ENCODE measurements around the gene SQOR.

The SQOR gene

DNA sequence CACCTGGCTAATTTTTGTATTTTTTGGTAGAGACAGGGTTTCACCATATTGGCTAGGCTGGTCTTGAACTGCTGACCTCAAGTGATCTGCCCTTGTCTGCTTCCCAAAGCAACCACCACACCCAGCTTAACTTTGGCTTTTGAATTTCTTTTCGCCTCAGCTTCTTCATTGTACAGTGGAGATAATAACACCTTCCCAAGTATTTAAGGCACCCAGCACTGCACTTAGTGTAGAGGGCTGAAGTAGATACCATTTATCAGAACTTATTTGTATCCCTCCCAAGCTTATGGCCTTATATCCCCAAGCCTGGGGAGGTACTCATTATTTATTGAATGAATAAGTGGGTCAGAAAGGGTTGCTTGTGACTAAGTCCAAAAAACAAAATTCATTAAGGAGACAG is 2.3 kb downstream of the SQOR start:
- Histone ChIP-seq H3K27me3 (peaks cover 0 to 14% (median 0%) of the 10 kb centered on the region in 11 experiments; a peak in 6 of 22 replicates), H3K4me2 (peak overlapping the region; percentile 43 to 96 (median 91)), H3K9ac (peak overlapping the region; percentile 48 to 95 (median 81)), H3K36me3 (peaks cover 0 to 30% (median 0%) of the 10 kb centered on the region in 11 experiments; a peak in 6 of 22 replicates), H3K27ac (peak overlapping the region; percentile 79 to 98 (median 95)), H3K4me3 (peak overlapping the region in 6 of 10 experiments; percentile 74 to 90 (median 84); a peak in 11 of 20 replicates), H4K20me1 (peaks cover 0 to 12% (median 0%) of the 10 kb centered on the region in 11 experiments; a peak in 2 of 22 replicates), H3K4me1 (peaks cover 29 to 82% (median 69%) of the 10 kb centered on the region in 10 experiments), H3K9me3 (replicated peaks in 1 of 11) (peaks cover 0 to 22% (median 0%) of the 10 kb centered on the region in 11 experiments; a peak in 10 of 22 replicates)
- no peak for TF ChIP-seq Cebpa-rat (IDR thresholded peaks at IDR 0.05)

DNA sequence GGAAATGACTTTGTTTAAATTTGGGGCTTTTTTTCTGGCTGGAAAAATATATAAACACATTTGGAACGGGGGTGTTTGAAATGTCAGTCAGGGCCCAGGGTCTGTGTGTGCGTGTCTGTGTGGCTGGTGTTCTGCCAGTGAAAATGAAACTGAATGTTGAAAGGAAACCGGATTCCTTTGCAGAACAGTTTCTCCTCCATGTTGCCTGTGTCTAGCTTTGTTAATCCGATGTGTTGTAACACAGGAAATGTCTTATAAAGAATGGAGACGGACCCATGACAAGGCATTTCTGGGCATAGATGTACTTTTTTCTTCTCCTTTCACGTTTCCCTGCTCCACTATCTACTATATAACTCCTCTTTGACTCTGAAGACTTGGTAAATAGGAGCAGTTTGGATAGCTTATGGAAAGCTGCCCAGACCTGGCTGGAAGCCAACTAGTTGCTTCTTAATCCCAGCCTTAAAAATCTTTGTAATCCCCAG is 2.8 kb downstream of the SQOR start:
- H3K9me3 ChIP-seq (replicated peaks in 1 of 11) = peaks cover 0 to 26% (median 0%) of the 10 kb centered on the region in 11 experiments; a peak in 10 of 22 replicates
- peak overlapping the region; percentile 43 to 96 (median 91) for H3K4me2 ChIP-seq
- H3K4me3 ChIP-seq = peak overlapping the region in 7 of 10 experiments; percentile 6 to 90 (median 82); a peak in 11 of 20 replicates
- peak overlapping the region; percentile 79 to 98 (median 95) for H3K27ac ChIP-seq
- H3K9ac ChIP-seq = peak overlapping the region; percentile 48 to 95 (median 81)
- peaks cover 0 to 35% (median 0%) of the 10 kb centered on the region in 11 experiments; a peak in 6 of 22 replicates for H3K36me3 ChIP-seq
- peak in 10 of 11 experiments; percentile 23 to 87 (median 72); a peak in 14 of 22 replicates for TF ChIP-seq Cebpa-rat (IDR thresholded peaks at IDR 0.05)
- peaks cover 29 to 82% (median 69%) of the 10 kb centered on the region in 10 experiments for H3K4me1 ChIP-seq
- peaks cover 0 to 14% (median 0%) of the 10 kb centered on the region in 11 experiments; a peak in 2 of 22 replicates for H4K20me1 ChIP-seq
- H3K27me3 ChIP-seq = peaks cover 0 to 14% (median 0%) of the 10 kb centered on the region in 11 experiments; a peak in 6 of 22 replicates

DNA sequence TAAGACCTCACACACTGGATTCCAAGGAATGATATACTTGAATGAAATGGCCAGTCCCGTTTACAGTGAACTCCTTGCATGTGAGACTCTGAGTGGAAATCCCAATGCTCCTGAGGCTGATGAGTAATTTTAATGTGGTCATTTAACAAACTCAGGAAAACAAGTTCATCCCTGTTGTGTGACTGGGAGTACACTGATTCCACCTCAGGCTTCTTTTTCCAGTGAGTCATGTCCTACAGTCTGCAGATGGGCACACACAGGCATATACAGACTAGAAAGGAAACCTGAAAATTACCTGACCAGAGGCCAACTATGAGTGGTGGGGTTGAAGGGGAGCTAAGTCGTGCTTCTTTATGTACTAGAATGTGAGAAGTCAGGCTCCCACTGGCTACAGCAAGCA is 5.8 kb downstream of the SQOR start:
- Histone ChIP-seq H3K4me3 (no peak overlapping the region), H3K9ac (peak overlapping the region in 1 of 11 experiments; percentile 34; a peak in 1 of 22 replicates), H3K27me3 (peaks cover 0 to 3% (median 0%) of the 10 kb centered on the region in 11 experiments; a peak in 2 of 22 replicates), H4K20me1 (peaks cover 0 to 27% (median 0%) of the 10 kb centered on the region in 11 experiments; a peak in 2 of 22 replicates), H3K27ac (peak overlapping the region in 9 of 11 experiments; percentile 2 to 98 (median 91); a peak in 13 of 22 replicates), H3K4me2 (peak overlapping the region in 6 of 11 experiments; percentile 37 to 96 (median 95); a peak in 12 of 22 replicates), H3K36me3 (peaks cover 0 to 59% (median 0%) of the 10 kb centered on the region in 11 experiments; a peak in 8 of 22 replicates), H3K9me3 (replicated peaks in 1 of 11) (peaks cover 0 to 35% (median 0%) of the 10 kb centered on the region in 11 experiments; a peak in 10 of 22 replicates), H3K4me1 (peaks cover 18 to 97% (median 81%) of the 10 kb centered on the region in 10 experiments)
- TF ChIP-seq Cebpa-rat (IDR thresholded peaks at IDR 0.05) = no peak

DNA sequence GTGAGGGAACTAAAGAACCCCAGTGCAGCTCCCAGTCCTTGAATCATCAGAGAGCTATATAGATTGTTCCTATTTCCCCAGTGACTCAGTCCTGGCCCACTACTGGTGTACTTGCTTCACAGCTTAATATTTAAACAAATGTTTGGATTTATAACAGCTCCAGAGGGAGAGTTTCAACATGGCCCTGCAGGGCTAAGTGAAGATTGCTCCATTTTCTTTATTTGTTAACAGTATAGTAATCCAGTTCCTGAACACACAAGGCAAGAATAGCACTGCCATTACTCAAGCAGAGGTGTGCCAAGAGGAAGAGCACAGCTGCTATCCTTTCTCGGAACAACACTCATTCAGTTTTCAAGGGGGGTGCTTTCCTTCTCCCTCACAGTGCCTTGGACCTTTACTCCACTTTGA is 6.5 kb downstream of the SQOR start:
- H3K9me3 ChIP-seq (replicated peaks in 1 of 11) = peaks cover 0 to 35% (median 0%) of the 10 kb centered on the region in 11 experiments; a peak in 10 of 22 replicates
- no peak overlapping the region; a peak in 1 of 20 replicates for H3K4me3 ChIP-seq
- H3K27ac ChIP-seq = peak overlapping the region in 9 of 11 experiments; percentile 2 to 98 (median 44); a peak in 12 of 22 replicates
- peaks cover 13 to 97% (median 80%) of the 10 kb centered on the region in 10 experiments for H3K4me1 ChIP-seq
- H3K27me3 ChIP-seq = no peaks in the 10 kb centered on the region
- peaks cover 0 to 35% (median 0%) of the 10 kb centered on the region in 11 experiments; a peak in 3 of 22 replicates for H4K20me1 ChIP-seq
- H3K4me2 ChIP-seq = peak overlapping the region in 6 of 11 experiments; percentile 37 to 96 (median 95); a peak in 13 of 22 replicates
- H3K36me3 ChIP-seq = peaks cover 0 to 64% (median 0%) of the 10 kb centered on the region in 11 experiments; a peak in 8 of 22 replicates
- TF ChIP-seq Cebpa-rat (IDR thresholded peaks at IDR 0.05) = 0 out of 22 replicates have a peak, but pooled peaks of 1 of the 11 experiments have one; percentile 11
- peak overlapping the region in 3 of 11 experiments; percentile 14 to 34 (median 20); a peak in 3 of 22 replicates for H3K9ac ChIP-seq

DNA sequence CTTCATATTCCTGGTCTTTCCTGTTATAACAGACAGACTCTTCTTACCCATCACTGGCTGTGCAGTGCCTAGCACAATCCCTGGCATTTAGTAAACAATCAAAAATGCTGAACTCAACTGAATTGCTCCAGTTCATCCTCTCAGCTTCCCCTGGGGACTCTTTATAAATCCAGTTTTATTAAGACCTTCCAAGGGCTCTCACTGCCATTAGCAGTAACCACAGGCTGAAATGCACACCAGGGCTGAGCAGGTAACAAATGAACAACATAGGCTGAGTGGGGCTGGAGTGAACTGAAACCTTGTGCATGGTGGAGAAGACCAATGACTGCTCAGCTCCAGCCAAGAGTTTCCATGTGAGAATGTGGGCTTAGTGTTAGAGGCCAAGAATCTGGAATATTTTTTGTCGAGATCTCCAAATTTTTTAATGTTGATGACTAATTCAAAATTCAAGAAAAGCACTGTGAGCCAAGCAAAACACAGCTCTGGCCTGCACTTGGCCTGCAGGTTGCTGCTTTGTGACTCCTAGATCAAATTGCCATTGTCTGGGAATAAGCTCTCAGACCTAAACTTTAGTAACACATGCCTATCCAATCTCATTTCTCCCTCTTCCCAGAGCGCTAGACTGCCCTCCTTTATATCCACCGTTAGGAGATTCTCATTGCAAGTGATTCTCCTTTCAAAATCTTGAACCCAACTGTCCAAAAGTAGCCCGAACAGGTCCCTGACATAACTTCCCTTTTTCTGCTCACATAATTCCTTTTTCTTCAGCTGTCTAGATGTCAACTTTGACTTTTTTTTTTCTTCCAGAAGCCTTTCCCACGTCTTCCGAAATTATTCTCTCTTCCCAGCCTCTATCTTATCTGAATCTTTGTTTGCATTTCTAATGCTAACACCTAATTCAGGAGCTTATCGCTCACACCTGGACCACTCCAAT is 7.4 kb downstream of the SQOR start:
- Histone ChIP-seq H3K9ac (peak overlapping the region in 3 of 11 experiments; percentile 3 to 34 (median 14); a peak in 3 of 22 replicates), H3K4me2 (peak overlapping the region in 6 of 11 experiments; percentile 37 to 96 (median 95); a peak in 12 of 22 replicates), H3K4me3 (no peak overlapping the region; a peak in 1 of 20 replicates), H3K9me3 (replicated peaks in 1 of 11) (peaks cover 0 to 35% (median 0%) of the 10 kb centered on the region in 11 experiments; a peak in 10 of 22 replicates), H3K4me1 (peaks cover 9 to 97% (median 72%) of the 10 kb centered on the region in 10 experiments), H3K27ac (peak overlapping the region in 7 of 11 experiments; percentile 2 to 98 (median 97); a peak in 11 of 22 replicates), H4K20me1 (peaks cover 0 to 35% (median 0%) of the 10 kb centered on the region in 11 experiments; a peak in 3 of 22 replicates), H3K27me3 (no peaks in the 10 kb centered on the region), H3K36me3 (peaks cover 0 to 68% (median 0%) of the 10 kb centered on the region in 11 experiments; a peak in 8 of 22 replicates)
- TF ChIP-seq Cebpa-rat (IDR thresholded peaks at IDR 0.05) = no peak

DNA sequence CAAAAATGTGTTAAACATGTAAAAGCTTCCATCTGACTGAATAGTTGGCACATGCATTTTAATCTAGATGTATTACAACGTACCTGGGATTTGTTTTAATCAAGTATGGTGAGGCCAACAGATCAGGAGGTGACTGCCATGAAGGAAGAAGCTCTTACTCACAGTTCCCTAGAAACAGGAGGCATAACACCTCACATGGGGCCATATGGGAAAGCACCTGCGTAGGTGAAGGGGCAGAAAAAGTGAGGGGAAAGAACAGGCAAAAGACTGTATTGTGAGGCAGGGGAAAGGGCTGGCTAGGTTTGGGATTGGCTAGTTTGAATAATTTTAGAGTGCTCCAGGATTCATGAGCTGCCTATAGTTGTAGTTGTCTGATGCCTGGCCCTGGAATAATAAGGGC is 9.6 kb downstream of the SQOR start:
- H4K20me1 ChIP-seq = peaks cover 0 to 35% (median 0%) of the 10 kb centered on the region in 11 experiments; a peak in 3 of 22 replicates
- peaks cover 0 to 72% (median 0%) of the 10 kb centered on the region in 11 experiments; a peak in 7 of 22 replicates for H3K36me3 ChIP-seq
- no peak overlapping the region for H3K9ac ChIP-seq
- H3K9me3 ChIP-seq (replicated peaks in 1 of 11) = peaks cover 0 to 36% (median 0%) of the 10 kb centered on the region in 11 experiments; a peak in 6 of 22 replicates
- peak overlapping the region in 7 of 11 experiments; percentile 30 to 95 (median 69); a peak in 12 of 22 replicates for H3K4me2 ChIP-seq
- peak overlapping the region in 6 of 11 experiments; percentile 11 to 53 (median 41); a peak in 7 of 22 replicates for H3K27ac ChIP-seq
- H3K27me3 ChIP-seq = no peaks in the 10 kb centered on the region
- H3K4me1 ChIP-seq = peaks cover 0 to 100% (median 57%) of the 10 kb centered on the region in 10 experiments; a peak in 14 of 20 replicates
- TF ChIP-seq Cebpa-rat (IDR thresholded peaks at IDR 0.05) = no peak
- no peak overlapping the region for H3K4me3 ChIP-seq

DNA sequence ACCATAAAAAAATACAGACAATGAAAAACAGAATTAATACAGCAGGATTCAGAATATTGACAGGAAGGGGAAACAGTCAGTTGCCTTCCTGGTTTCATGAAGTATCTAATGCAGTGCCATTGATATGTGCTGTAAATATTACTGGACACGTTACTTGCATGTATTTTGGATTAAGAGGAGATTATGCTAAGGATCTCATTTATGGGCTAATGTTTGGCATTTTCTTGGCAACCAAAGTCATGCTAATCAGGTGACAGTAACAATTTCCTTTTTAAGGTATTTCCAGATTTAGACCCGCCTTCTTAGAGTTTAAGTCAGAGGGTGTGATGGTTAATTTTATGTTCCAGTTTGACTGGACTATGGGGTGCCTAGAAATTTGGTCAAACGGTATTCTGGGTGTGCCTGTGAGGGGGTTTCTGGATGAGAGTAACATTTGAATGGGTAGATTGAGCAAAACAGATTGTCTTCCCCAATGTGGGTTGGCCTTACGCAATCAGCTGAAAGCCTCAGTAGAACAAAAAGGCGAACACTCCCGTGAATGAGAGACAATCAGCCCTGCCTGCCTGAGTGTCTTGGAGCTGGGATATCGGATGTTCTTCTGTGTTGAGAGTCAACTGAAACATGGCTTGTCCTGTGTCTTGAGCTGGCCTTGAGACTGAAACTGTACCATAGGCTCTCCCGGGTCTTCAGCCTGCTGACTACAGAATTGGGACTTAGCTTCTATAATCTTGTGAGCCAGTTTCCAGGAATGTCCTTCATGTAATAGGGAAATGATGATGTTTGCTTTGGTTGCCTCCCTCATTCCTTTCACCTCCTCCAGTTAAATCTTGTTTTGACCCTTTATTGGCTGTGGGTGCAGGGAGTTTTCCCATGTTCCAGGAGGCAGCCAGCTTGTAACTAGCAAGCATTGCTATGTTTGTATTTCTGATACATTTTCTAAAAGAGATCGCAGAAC is 10.5 kb downstream of the SQOR start:
- H3K36me3 ChIP-seq = peaks cover 0 to 72% (median 0%) of the 10 kb centered on the region in 11 experiments; a peak in 8 of 22 replicates
- peak in 9 of 11 experiments; percentile 47 to 68 (median 56); a peak in 12 of 22 replicates for TF ChIP-seq Cebpa-rat (IDR thresholded peaks at IDR 0.05)
- H3K27ac ChIP-seq = peak overlapping the region in 7 of 11 experiments; percentile 11 to 53 (median 36); a peak in 10 of 22 replicates
- H4K20me1 ChIP-seq = peaks cover 0 to 35% (median 0%) of the 10 kb centered on the region in 11 experiments; a peak in 3 of 22 replicates
- no peaks in the 10 kb centered on the region for H3K27me3 ChIP-seq
- H3K9ac ChIP-seq = no peak overlapping the region
- H3K4me2 ChIP-seq = peak overlapping the region in 9 of 11 experiments; percentile 17 to 95 (median 66); a peak in 15 of 22 replicates
- peaks cover 0 to 45% (median 5%) of the 10 kb centered on the region in 11 experiments; a peak in 17 of 22 replicates for H3K9me3 ChIP-seq (replicated peaks in 1 of 11)
- peaks cover 0 to 100% (median 58%) of the 10 kb centered on the region in 10 experiments; a peak in 14 of 20 replicates for H3K4me1 ChIP-seq
- H3K4me3 ChIP-seq = peak overlapping the region in 1 of 10 experiments; percentile 19; a peak in 1 of 20 replicates

All from BLaER1 treated with 17β-estradiol and CSF1 and Interleukin-3, amounts not matched to agents 10 nM and 100 nM (cell line).